GM21515 (cell line): ENCODE data around the gene POLR2E.
"Not testable (repeated sequence)": the region's sequence is repeated elsewhere in the genome, so short reads cannot be mapped to it uniquely, and the experiment has no call there.

Experiments used
- ATAC-seq: cut with Tn5 transposase; IDR thresholded peaks from one replicate; pipeline ENCODE4 v1.9.1; 2021; ENCODE audit not compliant: unreplicated experiment

The POLR2E gene

DNA sequence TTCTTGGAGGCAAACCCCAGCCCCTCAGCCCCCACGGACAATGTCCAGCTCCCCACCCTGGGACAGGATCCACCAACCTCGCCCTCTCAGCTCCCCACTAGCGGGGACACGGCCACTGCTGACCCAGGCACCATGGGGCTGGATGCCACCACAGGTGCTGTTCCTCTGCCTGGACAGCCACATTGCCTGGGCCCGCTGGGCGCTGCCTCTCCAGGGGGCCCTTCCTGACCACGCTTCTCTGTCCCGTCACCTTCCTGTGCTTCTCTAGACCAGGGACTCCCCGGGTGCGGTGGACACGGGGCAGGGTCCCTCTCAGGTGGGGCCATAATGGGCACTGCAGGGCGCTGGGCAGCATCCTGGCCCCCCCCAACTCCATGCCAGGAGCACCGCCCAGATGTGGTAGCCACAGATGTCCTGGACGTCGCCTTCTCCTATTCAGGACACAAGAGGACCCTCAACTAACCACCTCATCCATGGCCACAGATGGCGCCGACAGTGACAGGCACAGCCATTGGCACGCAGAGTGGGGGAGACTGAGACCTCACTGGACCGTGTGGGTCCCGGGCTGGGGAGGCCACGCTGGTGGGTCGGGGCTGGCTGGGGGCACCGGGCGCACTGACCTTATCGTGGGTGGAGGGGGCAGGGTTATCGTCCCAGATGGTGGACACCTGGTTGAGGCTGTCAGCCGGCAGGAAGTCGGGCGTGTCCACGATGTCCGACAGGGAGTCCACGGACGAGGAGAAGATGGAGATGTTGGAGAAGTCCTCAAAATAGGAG, 32.0 kb upstream of the POLR2E start:
- no peak for ATAC-seq

- ATAC-seq: no peak
Observed at GRCh38 chr19:1125601-1126467, 30.7 kb upstream of the POLR2E start.

- ATAC-seq: no peak
Observed at GRCh38 chr19:1123885-1124677, 28.9 kb upstream of the POLR2E start.

GRCh38 chr19:1123381-1123780, 28.2 kb upstream of the POLR2E start:
- no peak for ATAC-seq

DNA sequence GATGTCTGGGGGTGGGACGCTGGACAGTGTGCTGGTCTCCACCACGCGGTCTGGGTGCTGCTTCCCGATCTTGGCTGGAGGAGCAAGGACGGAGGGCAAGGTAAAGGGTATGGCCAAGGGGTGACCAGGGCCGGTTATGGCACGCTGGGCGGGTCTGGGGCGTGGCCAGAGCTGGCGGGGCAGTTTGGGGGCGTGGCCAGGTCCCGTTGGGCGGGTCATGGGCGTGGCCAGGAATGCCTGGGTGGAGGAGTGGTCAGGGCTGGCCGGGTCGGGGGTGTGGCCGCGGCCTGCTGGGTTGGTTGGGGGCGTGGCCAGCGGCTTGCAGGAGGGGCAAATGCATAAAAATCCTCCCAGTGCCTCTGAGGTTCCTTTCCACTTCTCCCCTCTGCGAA, 27.8 kb upstream of the POLR2E start:
- no peak for ATAC-seq

DNA sequence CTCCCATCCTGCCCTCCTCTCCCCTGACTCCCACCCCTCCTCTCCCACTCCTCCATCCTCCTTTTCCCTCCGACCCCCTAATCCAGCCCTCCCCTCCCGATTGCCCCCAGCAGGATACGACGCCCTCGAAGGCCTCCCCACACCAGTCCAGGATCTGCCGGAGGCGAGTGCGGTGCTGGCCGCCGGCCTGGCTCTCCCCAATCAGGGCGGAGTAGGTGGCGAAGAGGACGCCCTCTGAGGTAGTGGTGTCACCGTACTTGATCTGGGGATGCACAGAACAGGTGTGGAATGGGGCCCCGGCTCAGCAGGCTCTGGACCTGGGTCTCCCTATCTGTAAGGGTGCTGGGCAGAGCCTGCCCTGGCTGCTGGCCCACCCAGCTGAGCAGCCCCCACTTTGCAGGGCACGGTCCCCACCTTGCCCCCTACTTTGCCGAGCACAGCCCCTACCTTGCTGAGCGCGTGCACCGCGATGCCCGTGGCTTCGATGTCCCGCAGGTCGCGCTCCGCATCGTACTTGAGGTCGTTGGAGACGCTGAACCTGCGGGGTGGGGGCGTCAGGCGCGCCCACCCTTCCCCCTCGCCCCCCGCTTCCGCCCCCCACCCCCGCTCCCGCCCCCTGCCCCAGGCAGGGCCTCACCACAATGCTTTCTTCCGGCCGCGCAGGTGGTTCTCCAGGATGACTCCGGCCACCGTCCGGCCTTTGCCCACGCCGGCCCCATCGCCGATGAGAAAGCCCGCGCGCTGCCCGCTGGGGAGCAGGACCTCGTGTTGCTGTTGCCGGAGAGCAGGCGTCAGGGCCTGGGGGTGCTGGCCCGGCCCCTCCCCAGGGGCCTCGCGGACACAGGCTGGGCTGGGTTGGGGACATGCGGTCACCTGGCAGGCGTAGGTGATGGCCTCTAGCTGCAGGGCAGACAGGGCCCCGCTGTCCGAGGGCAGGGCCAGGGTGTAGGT, 27.1 kb upstream of the POLR2E start:
- no peak for ATAC-seq

DNA sequence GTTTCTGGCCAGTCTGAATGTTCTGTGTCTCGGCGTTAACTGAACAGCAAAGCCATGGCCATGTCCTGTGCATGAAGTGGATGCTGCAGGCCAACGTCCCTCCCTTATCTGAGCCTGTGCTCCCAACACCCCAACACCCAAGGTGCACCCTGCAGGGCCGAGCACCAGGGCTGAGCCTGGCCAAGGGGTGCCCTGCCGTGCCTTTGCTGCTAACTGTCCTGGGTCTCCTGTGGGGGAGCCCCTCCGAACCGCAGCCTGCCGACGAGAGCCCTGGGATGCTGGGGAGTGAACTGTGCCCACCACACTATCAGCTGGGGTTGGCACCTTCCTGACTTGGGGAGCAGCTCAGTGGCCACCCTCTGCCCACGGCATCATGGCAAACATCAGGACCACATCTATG, 26.2 kb upstream of the POLR2E start:
- no peak for ATAC-seq

DNA sequence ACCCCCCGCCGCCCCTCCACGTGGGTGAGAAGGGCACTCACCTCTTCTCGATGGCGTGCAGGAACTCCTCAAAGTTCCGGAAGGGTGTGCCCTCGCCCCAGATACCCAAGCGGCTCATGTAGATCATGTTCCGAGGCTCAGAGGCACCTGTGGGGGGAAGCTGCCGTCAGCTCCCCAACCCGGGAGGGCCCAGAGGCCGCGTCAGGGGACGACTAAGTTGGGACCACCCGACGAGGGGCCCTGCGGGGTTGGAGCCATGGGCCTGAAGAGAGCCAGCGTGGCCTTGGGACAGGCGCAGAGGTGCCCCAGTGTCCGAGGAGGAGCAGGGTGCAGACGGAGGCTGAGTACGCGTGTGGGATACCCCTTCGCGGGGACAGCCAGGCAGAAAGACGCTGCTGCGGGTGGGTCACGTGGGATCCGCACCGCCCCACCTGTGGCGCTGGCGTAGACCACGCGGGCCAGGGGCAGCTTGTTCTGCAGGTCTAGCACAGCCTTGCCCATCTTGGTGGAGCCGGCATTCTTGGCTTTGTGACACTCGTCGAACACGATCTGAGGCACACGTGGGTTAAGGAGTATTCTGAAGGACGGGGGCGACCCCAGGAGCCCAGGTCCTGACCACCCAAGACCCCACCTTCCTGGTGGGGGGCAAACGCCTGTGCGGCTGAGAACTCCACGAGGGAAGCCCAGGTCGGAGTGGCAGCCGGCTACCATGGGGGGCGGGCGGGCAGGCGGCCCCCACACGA, 24.5 kb upstream of the POLR2E start:
- ATAC-seq: no peak

DNA sequence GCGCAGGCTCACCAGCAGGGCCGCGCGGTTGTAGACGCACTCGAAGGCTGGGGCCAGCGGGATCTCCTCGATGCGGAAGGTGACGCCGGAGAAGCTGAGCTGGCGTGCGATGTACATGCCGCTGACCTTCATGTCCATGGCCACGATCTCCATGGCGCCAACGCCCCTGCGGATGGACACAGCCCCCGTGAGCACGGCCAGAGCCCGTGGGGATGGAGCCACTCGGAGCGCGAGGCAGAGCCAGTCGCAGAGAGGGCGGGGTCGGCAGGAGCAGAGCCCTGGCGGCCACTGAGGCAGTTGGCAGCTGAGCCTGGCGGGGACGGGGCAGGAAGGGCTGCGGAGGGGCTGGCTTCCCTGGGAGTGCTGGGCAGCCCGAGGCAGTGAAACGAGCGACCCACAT, 23.8 kb upstream of the POLR2E start:
- ATAC-seq: no peak

- no peak for ATAC-seq
Observed at GRCh38 chr19:1117654-1118053, 22.5 kb upstream of the POLR2E start.

DNA sequence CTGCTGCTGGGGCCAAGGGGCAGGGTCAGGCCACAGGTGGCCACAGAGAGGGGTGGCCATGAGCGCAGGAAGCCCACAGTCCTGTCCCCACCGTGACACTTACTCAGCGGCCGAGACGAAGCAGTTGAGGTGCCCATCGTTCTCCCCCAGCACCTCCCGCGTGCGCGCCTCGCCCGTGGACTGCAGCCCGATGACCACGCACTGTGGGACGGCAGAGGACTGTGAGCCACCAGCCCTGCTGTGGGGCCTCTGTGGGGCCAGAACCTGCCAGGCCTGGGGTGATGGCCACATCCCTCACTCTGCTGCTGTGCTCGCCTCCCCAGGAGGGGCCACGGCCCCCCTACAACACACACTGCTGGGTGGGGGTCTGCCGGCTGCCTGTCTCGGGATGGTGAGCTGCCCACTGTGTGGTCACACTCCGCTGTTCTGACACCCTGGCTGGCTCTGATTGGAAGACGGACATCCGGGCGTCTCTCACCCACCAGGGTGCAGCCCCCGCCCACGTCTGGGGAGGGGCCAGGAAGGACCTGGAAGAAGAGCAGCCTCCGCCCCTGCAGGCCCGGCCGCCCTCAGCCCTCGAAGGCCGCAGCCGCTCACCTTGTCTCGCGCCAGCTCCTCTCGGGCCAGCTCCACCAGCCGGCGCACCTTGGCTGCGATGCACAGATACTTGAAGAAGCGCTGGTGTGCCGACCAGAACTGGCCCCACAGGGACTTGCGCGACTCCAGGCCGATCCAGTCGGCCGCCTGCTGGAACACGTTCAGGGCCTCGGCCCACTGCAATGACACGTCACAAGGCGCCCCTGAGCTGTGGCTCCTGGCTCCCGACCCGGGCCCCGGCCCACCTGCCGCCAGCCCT, 21.8 kb upstream of the POLR2E start:
- no peak for ATAC-seq

- ATAC-seq: no peak
Observed at GRCh38 chr19:1115646-1116420, 20.7 kb upstream of the POLR2E start.

GRCh38 chr19:1114728-1115127, 19.6 kb upstream of the POLR2E start:
- ATAC-seq: not testable (repeated sequence)

GRCh38 chr19:1113986-1114483, 18.9 kb upstream of the POLR2E start:
- ATAC-seq: no peak

DNA sequence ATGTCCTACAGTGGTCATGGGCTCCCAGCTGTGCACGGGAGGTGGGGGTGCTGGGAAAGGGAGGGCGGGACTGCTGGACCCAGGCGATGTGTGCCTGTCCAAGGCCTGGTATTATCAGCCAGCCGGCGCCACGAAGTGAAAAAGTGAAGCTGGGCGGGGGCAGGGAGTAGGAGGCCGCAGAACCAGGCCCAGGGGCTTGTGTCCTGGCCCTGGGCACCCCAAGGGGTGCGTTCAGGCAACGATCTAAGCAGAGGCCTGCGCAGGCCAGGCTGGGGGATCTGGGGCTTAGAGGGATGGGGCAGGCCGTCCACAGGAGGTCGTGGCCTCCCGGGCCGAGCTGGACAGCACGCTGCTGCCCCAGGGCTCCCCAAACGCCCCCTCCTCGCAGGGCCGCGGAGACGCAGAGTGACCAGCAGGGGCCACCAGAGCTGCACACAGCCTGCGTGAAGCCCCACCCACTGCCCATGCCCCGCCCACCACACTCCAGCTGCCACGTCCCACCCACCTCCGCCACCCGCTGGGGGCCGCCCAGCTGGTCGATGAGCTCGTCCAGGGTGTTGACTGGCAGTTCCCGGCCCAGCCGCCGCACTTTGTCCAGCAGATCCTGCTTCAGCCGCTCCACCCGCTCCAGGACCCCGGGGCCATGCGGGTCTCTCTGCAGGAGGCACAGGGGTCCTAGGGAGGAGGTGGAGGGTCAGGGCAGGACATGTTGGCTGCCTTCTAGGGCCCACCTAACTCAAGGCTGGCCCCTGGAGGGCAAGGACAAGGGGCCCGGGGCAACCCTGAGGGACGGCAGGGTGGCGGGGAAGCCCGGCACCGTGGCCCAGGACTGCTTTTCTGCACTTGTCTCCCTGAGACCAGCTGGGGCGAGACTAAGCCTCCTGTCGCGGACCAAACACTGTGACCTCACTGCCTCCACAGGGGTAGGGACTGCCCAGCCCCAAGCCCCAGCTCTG, 18.1 kb upstream of the POLR2E start:
- peak; percentile 51 for ATAC-seq

GRCh38 chr19:1112268-1113029, 17.3 kb upstream of the POLR2E start:
- no peak for ATAC-seq
